ENCODE measurements around the gene PLEKHA6.
"Not testable (repeated sequence)": the region's sequence is repeated elsewhere in the genome, so short reads cannot be mapped to it uniquely, and the experiment has no call there.

Gene PLEKHA6

DNA sequence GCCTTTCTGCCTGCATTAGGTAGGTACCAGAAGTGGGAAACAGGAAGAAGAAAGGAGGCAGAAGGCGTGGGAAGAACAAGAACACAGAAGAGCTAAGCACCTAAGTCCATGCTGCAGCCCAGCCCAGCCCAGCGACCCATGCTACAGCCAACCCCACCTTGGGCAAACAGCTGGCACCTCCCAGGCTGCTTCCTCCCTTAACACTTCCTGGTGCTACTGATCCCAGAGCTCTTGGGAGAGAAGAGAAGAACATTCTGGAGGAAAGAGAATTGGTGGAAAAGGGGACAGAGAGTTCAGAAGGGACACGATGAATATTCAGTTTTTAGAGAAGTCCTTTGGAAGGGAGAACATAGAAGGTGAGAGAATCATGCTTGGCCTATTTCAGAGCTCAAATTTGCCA is 28.5 kb downstream of the PLEKHA6 start:
- Histone ChIP-seq H3K27ac (ENCODE audit: low read depth, low read length) (no peak overlapping the region), H3K9me3 (ENCODE audit: control insufficient read depth, insufficient read depth, low read length) (no peaks in the 10 kb centered on the region), H3K4me3 (ENCODE audit: low read length) (no peak overlapping the region), H4K20me1 (ENCODE audit: control insufficient read depth, insufficient read depth, low read depth, low read length) (no peaks in the 10 kb centered on the region), H3K36me3 (ENCODE audit: control insufficient read depth, low read length) (no peaks in the 10 kb centered on the region), H3K4me2 (ENCODE audit: low read length) (no peak overlapping the region), H3K27me3 (ENCODE audit: control insufficient read depth, low read length) (peaks cover 21% of the 10 kb centered on the region; the same call in 1 of the 2 replicates), H3F3A (ENCODE audit: control insufficient read depth, insufficient read depth) (no peaks in the 10 kb centered on the region), H3K4me1 (ENCODE audit: control insufficient read depth, low read length) (no peaks in the 10 kb centered on the region), H3K9me2 (replicated peaks; ENCODE audit: control insufficient read depth, low read length) (no peaks in the 10 kb centered on the region), H3K79me2 (ENCODE audit: control insufficient read depth, low read length) (no peaks in the 10 kb centered on the region)
- TF ChIP-seq, protein P1, sequence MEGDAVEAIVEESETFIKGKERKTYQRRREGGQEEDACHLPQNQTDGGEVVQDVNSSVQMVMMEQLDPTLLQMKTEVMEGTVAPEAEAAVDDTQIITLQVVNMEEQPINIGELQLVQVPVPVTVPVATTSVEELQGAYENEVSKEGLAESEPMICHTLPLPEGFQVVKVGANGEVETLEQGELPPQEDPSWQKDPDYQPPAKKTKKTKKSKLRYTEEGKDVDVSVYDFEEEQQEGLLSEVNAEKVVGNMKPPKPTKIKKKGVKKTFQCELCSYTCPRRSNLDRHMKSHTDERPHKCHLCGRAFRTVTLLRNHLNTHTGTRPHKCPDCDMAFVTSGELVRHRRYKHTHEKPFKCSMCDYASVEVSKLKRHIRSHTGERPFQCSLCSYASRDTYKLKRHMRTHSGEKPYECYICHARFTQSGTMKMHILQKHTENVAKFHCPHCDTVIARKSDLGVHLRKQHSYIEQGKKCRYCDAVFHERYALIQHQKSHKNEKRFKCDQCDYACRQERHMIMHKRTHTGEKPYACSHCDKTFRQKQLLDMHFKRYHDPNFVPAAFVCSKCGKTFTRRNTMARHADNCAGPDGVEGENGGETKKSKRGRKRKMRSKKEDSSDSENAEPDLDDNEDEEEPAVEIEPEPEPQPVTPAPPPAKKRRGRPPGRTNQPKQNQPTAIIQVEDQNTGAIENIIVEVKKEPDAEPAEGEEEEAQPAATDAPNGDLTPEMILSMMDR (IDR thresholded peaks at IDR 0.05; ENCODE audit: low read depth, low read length, poor library complexity, severe bottlenecking) = no peak
- TF ChIP-seq EZH2phosphoT487 (IDR thresholded peaks at IDR 0.05; ENCODE audit: borderline replicate concordance, low read length) = no peak

DNA sequence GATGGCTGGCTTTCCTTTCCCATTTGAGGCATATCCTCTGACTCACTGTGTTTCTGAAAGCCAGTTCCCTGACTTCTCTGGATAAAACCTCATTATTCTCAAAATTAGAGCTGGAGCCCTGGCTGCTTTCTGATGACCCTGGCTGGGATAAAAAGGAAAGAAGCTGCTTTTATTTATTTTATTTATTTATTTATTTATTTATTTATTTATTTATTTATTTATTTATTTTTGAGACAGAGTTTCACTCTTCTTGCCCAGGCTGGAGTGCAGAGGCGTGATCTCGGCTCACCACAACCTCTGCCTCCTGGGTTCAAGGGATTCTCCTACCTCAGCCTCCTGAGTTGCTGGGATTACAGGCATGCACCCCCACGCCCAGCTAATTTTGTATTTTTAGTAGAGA is 31.9 kb downstream of the PLEKHA6 start:
- H3K4me2 ChIP-seq (ENCODE audit: low read length); H3K27ac ChIP-seq (ENCODE audit: low read depth, low read length); H4K20me1 ChIP-seq (ENCODE audit: control insufficient read depth, insufficient read depth, low read depth, low read length); H3K79me2 ChIP-seq (ENCODE audit: control insufficient read depth, low read length); H3K9me2 ChIP-seq (replicated peaks; ENCODE audit: control insufficient read depth, low read length); H3K36me3 ChIP-seq (ENCODE audit: control insufficient read depth, low read length); H3F3A ChIP-seq (ENCODE audit: control insufficient read depth, insufficient read depth); H3K4me3 ChIP-seq (ENCODE audit: low read length); H3K4me1 ChIP-seq (ENCODE audit: control insufficient read depth, low read length); H3K9me3 ChIP-seq (ENCODE audit: control insufficient read depth, insufficient read depth, low read length): not testable (repeated sequence)
- peaks cover 21% of the 10 kb centered on the region for H3K27me3 ChIP-seq (ENCODE audit: control insufficient read depth, low read length)

DNA sequence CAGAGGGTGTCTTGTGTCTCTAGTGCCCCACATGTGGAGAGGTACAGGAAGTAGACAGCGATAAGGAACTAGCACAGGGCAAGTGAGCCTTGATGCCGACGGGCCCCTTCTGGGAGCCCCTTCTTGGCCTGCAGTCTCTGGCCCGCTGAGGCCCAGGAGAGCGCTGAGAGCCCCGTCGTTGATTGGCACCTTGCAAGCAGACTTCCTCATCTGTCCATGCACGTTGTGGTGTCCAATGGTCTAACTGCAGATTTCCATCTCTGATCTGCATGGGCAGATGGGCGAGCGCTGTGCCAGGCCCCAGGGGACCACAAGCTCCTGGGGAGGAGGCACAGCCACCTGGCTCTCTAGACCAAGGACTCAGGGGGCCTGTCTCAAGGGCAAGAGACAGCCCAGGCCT is 32.4 kb downstream of the PLEKHA6 start:
- H3F3A ChIP-seq (ENCODE audit: control insufficient read depth, insufficient read depth) = no peaks in the 10 kb centered on the region
- no peaks in the 10 kb centered on the region for H4K20me1 ChIP-seq (ENCODE audit: control insufficient read depth, insufficient read depth, low read depth, low read length)
- no peak overlapping the region for H3K27ac ChIP-seq (ENCODE audit: low read depth, low read length)
- no peaks in the 10 kb centered on the region for H3K36me3 ChIP-seq (ENCODE audit: control insufficient read depth, low read length)
- H3K79me2 ChIP-seq (ENCODE audit: control insufficient read depth, low read length) = no peaks in the 10 kb centered on the region
- no peaks in the 10 kb centered on the region for H3K9me3 ChIP-seq (ENCODE audit: control insufficient read depth, insufficient read depth, low read length)
- H3K4me2 ChIP-seq (ENCODE audit: low read length) = no peak overlapping the region
- H3K4me1 ChIP-seq (ENCODE audit: control insufficient read depth, low read length) = no peaks in the 10 kb centered on the region
- no peaks in the 10 kb centered on the region for H3K9me2 ChIP-seq (replicated peaks; ENCODE audit: control insufficient read depth, low read length)
- H3K27me3 ChIP-seq (ENCODE audit: control insufficient read depth, low read length) = peaks cover 26% of the 10 kb centered on the region
- no peak overlapping the region for H3K4me3 ChIP-seq (ENCODE audit: low read length)
- no peak for TF ChIP-seq EZH2phosphoT487 (IDR thresholded peaks at IDR 0.05; ENCODE audit: borderline replicate concordance, low read length)
- TF ChIP-seq, protein P1 (IDR thresholded peaks at IDR 0.05; ENCODE audit: low read depth, low read length, poor library complexity, severe bottlenecking) = no peak

DNA sequence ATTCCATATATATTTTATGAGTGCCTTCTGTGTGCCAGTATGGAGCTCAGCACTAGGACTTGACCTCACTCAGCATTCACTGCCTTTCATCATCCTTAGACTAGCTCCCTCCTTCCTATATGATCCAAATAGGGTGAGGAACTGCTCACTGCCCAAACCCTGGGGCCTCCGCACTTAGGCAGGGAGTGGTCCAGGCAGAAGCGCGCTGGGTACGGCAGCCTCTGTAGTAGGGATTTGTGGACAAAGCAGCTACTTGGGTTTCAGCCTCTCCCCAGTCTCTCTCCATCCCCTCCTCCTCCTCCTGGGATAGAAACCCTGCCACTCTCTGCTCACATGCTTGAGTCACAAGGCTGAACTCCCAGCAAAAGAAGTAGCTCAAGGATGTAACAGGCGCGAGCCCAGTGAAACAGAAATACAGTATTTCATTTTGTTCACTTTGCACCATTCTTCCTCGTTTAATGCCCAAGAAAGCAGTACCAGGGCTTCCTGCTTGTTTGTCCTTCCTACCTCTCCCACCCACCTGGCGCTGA is 32.9 kb downstream of the PLEKHA6 start:
- Histone ChIP-seq H3K27ac (ENCODE audit: low read depth, low read length) (no peak overlapping the region), H3F3A (ENCODE audit: control insufficient read depth, insufficient read depth) (no peaks in the 10 kb centered on the region), H3K4me1 (ENCODE audit: control insufficient read depth, low read length) (no peaks in the 10 kb centered on the region), H3K9me3 (ENCODE audit: control insufficient read depth, insufficient read depth, low read length) (no peaks in the 10 kb centered on the region), H3K36me3 (ENCODE audit: control insufficient read depth, low read length) (no peaks in the 10 kb centered on the region), H3K9me2 (replicated peaks; ENCODE audit: control insufficient read depth, low read length) (no peaks in the 10 kb centered on the region), H3K4me2 (ENCODE audit: low read length) (no peak overlapping the region), H4K20me1 (ENCODE audit: control insufficient read depth, insufficient read depth, low read depth, low read length) (no peaks in the 10 kb centered on the region), H3K27me3 (ENCODE audit: control insufficient read depth, low read length) (peaks cover 30% of the 10 kb centered on the region), H3K4me3 (ENCODE audit: low read length) (no peak overlapping the region), H3K79me2 (ENCODE audit: control insufficient read depth, low read length) (no peaks in the 10 kb centered on the region)
- TF ChIP-seq, protein P1 (IDR thresholded peaks at IDR 0.05; ENCODE audit: low read depth, low read length, poor library complexity, severe bottlenecking) = no peak
- TF ChIP-seq EZH2phosphoT487 (IDR thresholded peaks at IDR 0.05; ENCODE audit: borderline replicate concordance, low read length) = no peak

Measured in DOHH2 (cell line).